ENCODE measurements around the gene RPTOR.
A peak's percentile ranks its signal among the peaks of the same experiment; 100 is the strongest.

Gene RPTOR

GRCh38 chr17:80992948-80993624, 448.4 kb downstream of the RPTOR start:
- no peak for DNase-seq

DNA sequence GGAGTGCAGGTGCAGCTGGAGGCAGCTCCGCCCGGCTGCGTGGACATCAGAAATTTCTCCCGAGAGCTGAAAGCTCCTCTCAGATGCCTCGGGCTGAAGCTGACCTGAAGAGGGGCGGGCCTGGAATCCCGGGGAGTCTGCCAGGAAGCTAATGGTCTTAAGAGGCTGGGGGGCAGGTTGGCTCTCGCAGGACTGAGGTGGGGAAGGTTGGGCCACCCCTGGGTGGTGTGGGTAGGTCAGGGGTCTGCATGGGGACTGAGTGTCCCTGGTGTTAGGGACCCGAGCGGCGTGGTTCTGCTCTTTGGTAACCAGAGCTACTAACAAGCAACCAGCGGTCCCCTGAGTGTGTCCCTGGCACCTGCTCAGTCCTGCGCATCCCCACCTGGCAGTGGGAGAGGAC, 450.5 kb downstream of the RPTOR start:
- no peak for DNase-seq

DNA sequence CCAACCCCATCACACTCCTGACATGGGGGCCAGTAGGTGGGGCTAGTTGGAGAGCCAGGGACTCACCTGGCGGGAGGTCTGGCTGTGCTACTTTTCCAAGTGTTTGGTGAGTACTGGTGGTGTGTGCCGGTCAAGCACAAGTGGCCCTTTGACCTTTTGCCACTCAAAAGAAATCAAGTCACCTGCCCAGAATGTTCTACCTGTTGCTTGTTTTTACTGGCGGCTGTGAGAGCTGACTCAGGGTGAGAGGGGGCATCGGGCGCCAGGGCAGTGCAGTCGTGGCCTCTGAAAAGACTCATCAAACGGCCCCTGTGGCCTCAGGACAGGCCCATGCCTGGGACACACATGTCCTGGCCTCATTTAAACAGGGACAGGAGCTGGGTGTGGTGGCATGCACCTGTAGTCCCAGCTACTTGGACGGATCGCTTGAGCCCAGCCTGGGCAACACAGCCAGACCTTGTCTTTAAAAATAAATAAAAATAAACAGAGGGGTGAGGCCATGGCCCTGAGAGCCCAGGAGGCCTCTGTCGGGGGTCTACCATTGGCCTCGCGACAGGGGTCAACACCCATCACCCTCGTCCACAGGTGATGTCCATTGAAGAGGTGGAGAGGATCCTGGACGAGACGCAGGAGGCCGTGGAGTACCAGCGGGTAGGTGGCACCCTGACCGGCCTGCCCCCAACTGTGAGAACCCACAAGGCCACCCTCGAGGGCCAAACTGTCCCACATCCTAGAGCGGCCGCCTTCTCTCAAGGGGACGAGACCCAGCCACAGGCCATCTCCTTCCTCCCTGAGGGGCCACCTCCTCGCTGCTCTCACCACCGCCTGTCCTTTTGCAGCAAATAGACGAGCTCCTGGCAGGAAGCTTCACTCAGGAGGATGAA, 452.0 kb downstream of the RPTOR start:
- no peak for DNase-seq

DNA sequence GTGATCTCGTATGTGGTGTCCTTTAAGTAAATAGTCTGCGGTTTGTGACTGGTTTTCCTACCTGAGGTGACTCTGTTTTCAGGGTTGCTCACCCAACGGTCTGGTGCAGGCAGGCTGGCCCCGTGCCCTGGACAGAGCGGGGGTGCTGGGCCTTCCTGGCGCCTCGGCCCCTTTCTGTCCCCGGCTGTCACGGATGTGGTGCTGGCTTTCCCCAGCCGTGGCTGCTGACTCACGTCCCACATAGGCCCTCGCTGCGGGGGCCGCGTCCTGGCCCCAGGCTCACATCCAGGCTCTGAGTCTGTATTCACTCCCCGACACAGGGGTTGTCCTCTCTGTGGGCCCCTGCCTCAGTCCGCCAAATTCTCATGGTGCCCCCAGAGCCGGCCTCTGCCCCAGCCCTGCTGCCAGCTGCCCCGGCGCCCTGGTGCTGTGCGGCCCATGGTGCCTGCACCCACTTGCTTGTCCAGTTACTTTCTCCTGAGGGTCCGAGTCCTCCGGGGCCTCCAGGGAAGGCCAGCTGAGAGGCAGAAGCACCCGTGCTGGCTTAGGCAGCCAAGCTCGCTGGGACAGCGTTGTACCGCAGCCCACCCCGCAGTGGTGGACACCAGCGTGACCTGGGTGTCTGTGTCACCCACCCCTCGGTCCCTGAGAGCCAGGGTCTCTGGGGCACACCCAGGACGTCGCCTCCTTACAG, 452.9 kb downstream of the RPTOR start:
- DNase-seq, result no peak

DNA sequence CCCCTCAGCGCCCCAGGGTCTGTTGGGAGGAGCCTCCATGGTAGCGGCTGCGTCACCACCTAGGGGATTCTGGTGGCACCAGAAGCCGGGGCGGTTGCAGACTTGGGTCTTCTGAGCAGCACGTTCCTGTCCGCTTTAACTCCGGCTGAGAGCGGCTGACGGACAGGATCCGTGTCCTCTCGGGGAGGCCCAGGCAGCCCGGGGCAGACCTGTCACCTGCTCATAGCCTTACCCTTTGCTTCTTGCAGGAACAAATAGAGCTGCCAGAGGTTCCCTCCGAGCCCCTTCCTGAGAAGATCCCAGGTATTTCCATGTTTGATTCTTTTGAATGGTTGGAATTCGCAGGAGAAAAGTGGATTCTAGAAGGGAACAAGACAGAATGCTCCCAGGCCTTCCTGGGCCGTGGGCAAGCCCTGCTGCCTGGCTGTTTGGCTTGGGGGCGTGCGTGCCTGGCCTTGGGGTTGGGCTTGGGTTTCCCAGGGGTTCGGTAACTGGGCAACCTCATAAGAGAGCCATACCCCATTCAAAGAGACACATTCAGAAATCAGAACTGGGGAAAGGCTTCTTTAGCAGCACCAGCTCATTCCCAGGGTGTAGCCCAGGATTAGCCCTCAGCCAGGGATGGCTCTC, 453.6 kb downstream of the RPTOR start:
- no peak for DNase-seq

- DNase-seq, result no peak
Measured at GRCh38 chr17:80998748-80999535, 454.3 kb downstream of the RPTOR start.

DNA sequence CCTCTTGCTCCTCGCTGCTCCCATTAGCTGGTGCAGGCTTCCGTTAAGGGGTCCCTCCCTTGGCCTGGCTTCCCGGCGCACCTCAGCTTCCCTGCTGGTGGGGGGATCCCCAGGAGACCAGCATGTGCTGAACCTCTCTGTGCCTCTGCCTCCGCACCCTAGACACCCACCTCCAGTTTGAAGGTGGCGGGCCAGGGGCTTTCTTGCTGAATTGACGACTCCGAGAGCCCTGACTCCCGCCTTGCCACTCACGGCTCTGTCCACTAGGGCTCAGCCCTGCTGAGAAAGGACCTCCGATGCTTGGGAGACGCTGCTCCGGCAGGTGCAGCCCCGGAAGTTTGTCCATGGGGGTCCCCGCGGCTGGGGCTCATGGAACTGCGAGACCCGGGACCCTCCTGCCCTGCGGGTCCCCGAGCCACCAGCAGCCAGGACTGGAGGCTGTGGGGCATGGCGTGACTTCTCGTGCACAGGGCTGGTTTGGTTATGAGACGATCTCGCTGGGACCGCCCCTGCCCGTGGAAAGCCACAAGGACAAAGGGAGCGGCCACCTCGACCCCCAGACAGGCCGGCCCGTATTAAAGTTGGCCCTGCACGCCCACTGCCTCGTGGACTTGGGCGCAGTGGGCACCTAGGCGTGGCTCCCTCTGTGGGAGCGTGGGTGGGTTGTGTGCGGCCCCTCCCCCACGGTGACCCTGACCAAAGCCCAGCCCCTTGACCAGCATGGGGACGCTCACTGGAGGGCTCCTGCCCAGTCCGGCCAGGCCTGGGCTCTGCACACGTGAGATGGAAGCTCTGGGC, 455.1 kb downstream of the RPTOR start:
- no peak for DNase-seq

- DNase-seq, result no peak
Measured at GRCh38 chr17:81000334-81000630, 455.6 kb downstream of the RPTOR start.

- peak; percentile 60 for DNase-seq
Measured at GRCh38 chr17:81000631-81001357, 456.2 kb downstream of the RPTOR start.

DNA sequence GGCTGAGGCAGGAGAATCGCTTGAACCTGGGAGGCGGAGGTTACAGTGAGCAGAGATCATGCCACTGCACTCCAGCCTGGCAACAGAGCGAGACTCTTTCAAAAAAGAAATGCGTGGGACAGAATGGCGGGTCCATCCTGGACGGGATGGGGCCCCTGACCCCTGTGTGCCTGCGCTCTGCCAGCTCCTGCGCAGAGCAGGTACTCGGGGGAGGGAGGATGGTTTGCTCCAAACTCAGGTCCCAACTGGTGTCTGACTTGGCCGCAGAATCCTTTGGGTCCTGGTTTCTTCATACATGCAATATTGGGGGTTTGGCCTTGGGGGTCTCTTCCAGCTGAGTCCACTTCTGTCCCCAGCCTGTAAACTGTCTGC, 457.4 kb downstream of the RPTOR start:
- no peak for DNase-seq

DNA sequence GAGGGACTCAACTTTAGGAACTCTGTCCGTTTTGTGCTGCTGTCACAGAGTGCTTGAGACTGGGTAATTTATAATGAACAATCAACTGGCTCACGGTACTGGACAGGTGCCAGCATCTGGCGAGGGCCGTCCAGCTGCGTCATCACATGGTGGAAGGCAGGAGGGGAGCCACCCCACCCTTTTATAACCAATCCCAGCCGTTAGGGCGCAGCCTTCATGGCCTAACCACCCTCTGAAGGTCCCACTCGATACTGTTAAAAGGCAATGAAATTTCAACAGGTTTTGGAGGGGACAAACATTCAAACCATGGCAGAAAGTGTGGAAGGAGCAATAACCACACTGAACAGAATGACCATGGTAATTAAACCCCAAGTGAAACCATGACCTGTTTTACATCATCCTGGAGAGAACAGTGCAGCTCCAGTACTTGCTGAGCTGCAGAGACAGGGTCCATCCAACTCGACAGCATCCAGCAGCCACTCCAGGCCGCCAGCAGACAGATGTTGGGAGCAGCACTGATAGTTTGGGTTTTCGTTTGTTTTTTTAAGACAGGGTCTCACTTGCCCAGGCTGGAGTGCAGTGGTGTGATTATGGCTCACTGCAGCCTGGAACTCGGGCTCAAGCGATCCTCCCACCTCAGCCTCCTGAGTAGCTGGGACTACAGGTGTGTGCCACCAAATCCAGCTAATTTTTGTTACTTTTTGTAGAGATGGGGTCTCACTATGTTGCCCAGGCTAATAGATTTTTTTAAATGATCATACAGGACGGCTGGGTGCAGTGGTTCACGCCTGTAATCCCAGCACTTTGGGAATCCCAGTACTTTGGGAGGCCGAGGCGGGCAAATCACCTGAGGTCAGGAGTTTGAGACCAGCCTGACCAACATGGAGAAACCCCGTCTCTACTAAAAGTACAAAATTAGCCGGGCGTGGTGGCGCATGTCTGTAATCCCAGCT, 458.0 kb downstream of the RPTOR start:
- DNase-seq, result peak; percentile 73

DNA sequence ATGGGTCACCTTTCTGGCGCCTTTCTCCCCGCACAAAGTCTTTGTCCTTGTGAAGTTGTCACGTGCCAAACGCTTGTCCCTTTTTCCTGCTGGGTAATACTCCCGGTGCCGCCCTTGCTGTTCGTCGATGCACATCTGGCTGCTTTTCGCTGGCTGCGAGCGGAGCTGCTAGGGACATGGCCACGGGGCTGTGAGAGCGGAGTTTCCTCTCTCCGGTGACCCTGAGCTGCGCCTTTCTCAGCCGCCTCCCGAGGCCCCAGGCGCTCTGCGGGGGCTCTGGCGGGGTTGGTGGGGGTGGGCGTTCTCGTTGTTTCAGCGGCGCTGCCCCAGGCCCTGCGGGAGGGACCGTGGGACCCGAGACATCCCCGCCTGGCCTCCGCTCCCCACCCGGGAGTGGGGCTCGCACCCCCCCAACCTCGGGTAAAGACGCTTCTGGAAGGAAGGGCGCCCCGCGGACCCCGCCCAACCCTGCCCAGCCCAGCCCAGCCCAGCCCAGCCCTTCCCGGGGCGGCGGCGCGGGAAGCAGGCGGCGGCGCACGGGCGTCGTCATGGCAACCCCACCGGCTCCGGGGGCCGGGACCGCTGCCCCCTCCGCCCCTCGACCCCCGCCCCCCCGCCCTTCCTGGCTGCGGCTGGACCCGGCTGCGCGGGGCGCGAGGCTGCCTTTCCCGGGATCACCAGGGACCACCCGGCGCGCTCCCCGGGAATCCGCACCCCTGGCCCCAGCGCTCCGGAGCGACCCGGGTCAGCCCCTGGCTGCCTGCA, 459.3 kb downstream of the RPTOR start:
- peak; percentile 47 for DNase-seq

DNA sequence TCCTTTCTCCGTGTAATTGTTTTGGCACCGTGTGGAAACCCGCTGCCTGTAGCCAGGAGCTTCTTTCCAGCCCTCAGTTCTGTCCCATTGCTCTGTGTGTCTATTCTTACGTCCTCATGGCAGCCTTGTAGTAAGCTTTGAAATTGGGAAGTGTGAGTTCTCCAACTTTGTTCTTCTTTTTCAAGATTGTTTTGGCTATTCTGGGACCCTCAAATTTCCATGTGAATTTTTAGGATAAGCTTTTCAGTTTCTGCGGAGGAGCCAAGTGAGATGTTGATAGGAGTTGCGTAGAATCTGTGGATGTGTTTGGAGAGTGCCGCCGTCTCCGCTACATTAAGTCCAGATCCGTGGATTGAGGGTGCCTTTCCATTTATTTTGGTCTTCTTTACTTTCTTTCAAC, 462.3 kb downstream of the RPTOR start:
- DNase-seq, result no peak

- no peak for DNase-seq
Measured at GRCh38 chr17:81008140-81008539, 463.5 kb downstream of the RPTOR start.

- DNase-seq, result peak; percentile 30
Measured at GRCh38 chr17:81009136-81009535, 464.5 kb downstream of the RPTOR start.

GRCh38 chr17:81010935-81011334, 466.3 kb downstream of the RPTOR start:
- no peak for DNase-seq

DNA sequence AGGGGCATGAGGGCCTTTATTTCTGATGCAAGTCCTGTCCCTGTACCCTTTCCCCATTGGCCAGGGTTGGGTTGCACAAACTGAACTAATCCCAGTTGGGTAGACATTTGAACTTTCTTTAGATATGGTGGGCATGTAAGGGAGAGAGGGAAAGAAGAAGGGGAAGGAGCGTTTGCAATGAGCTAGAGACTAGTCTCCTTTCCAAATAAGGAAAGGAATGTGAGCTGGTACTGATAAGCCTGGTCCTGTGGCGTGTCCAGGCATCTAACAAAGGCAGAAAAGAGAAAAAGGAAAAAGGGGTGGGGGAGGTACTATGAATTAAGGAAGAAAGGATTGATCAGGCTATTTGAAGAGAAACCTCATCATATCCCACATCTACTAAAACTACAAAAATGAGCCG, 467.3 kb downstream of the RPTOR start:
- DNase-seq, result no peak

- DNase-seq, result peak; percentile 30
Measured at GRCh38 chr17:81012574-81013447, 468.2 kb downstream of the RPTOR start.
